Activated T-cell treated with anti-CD3 and anti-CD28 coated beads for 24 hours (primary cell): ENCODE data around the gene FSD2.
"Not testable (repeated sequence)": the region's sequence is repeated elsewhere in the genome, so short reads cannot be mapped to it uniquely, and the experiment has no call there.

Source experiments
- DNase-seq: peaks from one replicate; pipeline ENCODE4 v3.0.0-alpha.2; 2020; ENCODE audit warnings: low read depth

FSD2 gene

DNA sequence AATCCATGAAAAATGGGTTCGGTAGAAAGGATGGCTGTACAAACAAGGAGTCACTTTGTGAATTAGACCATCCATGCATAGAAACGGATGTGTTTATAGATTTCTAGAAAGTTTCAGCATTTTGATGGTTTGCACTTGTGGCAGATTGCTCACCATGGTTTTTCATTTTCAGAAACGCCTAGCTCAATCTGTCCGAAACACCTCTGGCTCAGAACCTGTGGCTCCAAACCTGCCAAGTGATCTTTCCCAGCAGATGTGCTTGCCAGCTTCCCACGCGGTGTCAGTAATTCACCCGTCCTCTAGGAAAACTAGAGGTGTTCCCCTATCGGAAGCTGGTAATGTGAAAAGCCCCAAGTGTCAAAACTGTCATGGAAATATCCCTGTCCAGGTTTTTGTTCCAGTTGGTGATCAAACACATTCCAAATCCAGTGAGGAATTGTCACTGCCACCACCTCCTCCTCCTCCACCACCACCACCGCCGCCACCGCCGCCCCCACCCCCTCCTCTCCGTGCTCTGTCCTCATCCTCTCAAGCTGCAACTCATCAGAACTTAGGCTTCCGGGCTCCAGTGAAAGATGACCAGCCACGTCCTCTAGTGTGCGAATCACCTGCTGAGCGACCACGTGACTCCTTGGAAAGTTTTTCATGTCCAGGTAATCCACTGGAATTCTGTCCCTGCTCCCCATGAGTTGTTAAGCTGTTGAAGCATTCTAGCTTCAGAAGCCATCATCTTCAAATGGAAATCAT is 24.7 kb upstream of the FSD2 start:
- no peak for DNase-seq

DNA sequence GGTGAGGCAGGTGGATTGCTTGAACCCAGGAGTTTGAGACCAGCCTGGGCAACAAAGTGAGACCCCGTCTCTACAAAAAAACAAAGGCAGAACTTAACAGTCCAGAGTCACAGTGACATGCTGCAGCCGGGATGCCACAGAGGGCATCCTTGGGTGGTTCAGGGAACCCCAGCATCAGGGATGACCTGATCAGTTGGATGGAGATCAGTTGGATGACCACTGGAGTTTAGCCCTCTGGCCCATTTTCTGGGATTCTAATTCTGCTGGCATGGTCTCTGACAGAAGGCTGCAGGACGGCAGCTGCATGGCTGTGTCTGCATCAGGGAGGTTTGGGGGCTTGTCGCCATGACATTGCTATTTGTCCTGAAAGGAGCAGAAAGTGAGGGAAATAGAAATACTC is 23.4 kb upstream of the FSD2 start:
- no peak for DNase-seq

DNA sequence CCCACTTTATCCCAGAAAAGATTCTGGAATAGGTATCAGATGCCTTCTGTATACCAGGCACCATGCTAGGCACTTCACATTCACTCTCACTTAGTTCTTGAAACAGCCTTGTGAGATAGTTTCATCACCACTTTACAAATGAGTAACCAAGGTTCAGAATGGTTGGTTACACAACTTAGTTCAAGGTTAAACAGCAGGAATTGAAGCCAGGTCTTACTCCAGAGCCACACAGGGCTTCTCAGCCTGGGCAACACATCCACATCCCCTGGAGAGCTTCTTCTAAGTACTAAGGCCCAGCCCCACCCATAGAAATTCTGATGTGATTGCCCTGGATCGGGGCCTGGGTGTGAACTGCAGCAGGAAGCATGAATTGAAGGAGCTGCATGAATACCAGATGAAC is 22.2 kb upstream of the FSD2 start:
- DNase-seq, result no peak

DNA sequence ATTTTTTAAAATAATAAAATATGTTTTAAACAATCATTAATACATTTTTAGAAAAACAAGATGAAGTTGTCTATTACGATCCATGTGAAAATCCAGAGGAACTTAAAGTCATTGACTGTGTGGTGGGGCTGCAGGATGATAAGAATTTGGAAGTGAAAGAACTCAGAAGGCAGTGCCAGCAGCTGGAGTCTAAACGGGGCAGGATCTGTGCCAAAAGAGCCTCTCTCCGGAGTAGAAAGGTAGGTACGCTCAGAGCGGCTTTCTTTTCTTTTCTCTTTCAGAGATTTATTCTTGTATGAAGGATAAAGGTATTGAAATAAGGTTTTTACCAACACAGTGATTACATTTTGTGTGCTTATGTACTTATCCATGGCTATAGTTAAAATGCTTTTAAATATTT is 17.2 kb upstream of the FSD2 start:
- DNase-seq, result no peak

DNA sequence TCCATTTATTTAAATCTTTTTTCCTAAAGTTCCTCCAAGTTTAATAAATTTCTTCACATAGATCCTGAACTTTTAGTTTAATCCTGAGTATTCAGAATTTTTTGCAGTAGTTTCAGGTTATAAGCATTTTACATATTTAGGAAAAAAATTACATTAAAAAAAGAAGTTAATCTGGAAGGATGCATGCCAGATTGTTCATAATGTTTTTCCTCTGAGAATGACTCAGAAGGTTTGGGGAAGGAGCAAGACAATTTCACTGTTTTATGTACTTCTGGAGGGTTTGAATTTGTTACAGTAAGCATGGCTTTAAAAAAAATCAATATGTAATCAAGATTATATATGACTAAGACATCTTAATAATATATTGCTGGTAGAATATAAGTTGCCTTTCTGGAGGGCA is 16.0 kb upstream of the FSD2 start:
- not testable (repeated sequence) for DNase-seq

DNA sequence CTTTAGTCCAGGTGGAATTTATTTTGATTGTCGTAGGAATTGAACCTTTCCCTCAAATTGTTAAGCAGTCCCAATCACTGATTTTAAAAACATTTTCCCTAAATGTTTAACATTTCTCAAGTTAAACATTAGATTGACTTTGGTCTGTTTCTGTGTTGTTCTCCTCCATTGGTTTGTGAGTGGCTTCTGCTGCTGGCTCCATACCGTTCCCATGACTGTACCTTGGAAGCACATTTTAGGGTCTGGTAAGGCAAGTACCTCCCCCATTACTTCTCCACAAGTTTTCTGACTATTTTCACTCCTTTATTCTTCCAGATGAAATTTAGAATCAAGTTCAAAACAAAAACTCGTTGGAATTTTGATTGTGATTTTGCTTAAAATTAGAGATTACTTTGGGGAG is 15.5 kb upstream of the FSD2 start:
- not testable (repeated sequence) for DNase-seq

DNA sequence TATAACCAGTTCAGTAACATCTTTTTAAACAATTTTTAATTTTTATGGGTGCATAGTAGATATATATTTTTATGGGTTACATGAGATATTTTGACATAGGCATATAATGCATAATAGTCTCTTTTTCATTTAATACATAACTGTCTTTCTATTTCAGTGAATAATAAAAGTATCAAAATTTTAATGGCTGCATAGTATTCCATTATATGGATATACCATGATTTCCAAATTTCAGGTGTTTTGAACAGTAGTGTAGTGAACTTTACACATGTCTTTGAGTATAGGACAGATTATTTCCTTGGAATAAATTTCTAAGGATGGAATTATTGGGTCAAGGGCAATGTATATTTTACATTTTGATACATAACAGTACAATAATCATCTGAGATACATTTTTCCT is 14.3 kb upstream of the FSD2 start:
- no peak for DNase-seq

DNA sequence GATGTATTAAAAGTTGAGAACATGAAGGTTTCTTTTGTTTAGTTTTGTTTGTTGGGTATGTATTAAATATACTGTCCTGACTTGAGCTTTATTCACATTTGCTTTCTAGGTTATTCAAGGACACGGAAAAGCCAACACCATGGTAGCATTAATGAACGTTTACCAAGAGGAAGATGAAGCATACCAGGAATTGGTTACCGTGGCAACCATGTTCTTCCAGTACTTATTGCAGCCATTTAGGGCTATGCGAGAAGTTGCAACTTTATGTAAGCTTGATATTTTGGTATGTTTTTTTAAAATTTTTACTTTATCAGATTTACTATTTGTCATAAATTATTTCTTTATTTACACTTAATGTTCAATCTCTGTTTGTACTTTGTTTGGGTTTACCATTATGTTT is 7.1 kb upstream of the FSD2 start:
- no peak for DNase-seq

DNA sequence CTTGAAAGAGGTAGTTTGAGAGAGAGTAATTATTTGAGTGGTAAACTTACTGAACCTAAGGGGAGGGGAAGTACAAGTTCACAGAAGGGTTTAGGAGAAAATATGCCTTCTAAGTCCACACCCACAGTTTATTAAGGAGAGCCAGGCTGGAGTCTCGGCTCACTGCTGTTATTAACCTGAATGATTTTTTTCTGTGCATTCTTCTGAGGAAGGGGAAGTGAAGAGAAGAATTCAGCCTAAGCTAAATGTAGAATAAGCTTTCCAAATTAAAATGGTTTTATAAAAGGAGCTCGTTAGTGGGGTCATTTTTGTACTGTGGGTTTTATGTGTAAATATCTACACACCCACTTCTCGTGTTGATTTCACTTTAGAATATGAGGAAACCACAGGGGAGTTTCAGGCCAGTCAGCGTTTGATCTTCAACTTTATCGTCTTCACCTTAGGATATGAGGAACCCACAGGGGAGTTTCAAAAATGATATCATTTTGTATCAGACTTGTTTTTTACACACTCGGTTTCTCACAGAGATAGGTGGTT is 5.1 kb upstream of the FSD2 start:
- DNase-seq, result peak; percentile 30

DNA sequence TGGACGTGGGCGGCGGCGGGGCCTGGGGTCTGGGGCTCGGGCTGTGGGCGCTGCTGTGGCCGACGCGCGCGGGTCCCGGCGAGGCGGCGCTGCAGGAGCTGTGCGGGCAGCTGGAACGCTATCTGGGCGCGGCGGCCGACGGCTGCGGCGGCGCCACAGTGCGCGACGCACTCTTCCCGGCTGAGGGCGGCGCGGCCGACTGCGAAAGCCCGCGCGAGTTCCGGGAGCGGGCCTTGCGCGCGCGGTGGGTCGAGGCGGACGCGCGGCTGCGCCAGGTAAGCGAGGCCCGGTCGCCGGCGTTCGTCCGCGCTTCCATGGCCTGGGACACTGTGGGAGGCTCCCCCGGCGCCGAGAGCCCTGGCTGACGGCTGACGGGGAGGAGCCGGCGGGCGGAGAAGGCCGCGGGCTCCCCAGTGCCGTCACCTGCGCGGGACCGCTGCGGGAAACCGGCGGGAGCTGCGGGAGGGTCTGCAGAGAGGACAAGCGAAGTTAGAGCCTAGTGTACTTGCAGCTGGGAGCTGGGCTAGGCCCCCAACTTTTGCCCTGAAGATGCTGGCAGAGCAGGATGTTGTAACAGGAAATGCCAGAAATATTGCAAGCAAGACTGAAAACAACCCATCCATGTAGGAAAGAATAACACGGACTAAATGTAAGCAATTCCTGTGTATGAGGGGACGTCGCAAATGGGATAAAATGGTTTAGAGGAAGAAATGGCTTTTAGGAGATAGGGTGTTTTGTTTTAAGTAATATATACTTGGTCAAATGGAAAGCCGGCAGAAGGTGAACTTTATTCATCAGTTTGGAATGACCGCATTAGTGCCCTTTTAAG is 4.4 kb upstream of the FSD2 start:
- DNase-seq, result no peak

DNA sequence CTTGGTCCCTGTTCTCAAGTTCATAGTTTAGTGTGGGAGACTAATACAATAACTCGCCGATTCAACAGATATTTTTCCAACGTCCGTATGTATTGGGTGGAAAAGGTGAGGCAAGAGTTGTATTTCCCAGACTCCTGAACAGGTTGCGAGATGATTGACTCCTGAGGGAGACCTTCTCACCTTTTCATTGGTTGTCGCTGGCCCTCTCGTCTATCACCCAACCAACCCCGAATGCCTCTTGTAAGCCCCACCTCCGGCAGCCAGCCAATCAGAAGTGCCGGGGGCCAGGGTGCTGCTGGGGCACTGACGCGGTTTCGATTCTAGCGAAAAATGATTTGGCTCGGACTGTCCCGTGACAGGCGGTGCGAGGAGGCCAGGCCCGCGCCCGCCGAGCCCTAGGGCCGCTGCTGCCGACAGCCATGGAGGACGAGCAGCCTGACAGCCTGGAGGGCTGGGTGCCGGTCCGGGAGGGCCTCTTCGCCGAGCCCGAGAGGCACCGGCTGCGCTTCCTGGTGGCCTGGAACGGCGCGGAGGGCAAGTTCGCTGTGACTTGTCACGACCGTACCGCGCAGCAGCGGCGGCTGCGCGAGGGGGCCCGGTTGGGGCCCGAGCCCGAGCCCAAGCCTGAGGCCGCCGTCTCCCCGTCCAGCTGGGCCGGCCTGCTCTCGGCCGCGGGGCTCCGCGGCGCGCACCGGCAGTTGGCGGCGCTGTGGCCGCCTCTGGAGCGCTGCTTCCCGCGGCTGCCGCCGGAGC is 3.6 kb upstream of the FSD2 start, which contains the start of gene WHAMM:
Gene WHAMM (plus strand): TSS at position 321 of the 753 bp plus-strand sequence. CDS start 99 bp downstream, at position 420.
- peak; percentile 91 for DNase-seq

DNA sequence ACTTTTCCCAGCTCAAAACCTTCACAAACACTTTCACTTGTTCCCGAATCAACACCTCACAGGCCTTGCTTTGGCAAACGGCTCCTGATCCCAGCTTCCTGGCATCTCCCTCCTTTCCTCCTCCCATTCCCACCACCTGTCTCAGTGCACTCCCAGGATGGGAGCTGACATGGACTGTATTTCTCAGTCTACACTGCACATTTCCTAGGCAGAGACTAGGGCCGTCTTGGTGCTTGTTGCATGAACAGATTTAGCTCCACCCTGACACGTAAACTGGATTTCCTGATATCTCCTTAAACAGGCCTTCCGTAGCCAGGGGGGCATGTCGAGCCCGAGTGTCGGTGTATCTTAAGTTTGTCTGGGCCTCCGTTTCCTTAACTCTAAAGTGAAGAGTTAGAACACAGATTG is 2.8 kb upstream of the FSD2 start:
- no peak for DNase-seq

DNA sequence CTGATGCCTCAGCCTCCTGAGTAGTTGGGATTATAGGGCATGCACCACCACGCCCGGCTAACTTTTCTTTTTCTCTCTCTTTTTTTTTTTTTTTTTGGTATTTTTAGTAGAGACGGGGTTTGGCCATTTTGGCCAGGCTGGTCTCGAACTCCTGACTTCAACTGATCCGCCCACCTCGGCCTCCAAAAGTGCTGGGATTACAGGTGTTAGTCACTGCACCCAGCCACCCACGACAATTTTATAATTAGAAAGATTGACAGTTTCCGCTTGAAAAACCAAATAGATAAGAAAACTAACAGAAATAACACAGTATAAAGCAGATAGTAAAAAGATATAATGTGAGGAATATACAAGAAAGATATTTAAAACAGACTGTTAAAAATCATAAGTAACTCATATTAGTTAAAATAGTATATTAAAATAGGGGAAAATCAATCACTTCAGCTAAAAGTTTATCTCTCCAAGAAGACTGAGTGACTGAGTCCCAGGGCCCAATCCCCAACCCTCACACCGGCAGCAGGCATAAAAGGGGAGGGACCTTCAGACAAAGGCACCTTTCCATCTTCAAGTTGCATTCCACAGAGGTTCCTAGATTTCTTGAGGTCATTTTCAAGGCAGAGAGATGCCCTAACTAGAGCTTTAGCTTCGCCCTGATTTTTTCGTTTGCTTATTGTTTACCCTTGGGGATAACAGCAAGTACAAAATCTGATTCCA is 2.2 kb upstream of the FSD2 start:
- no peak for DNase-seq

DNA sequence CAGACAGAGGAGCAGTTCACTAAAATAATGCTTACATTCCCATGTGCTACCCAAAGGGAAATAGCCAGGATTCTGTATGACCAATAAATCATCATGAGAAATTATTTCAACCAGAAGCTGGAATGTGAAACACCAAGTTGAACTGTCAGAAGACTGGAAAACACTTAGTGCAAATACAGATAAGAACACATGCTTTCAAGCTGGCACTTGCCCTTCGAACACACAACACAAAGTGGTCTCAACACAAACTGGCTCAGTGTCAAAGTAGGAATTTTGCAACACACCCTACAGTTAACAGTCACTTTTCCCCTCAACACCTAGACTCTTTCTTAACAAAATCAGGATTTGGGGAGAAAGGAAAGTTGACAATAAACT is 1.3 kb downstream of the FSD2 start:
- no peak for DNase-seq

DNA sequence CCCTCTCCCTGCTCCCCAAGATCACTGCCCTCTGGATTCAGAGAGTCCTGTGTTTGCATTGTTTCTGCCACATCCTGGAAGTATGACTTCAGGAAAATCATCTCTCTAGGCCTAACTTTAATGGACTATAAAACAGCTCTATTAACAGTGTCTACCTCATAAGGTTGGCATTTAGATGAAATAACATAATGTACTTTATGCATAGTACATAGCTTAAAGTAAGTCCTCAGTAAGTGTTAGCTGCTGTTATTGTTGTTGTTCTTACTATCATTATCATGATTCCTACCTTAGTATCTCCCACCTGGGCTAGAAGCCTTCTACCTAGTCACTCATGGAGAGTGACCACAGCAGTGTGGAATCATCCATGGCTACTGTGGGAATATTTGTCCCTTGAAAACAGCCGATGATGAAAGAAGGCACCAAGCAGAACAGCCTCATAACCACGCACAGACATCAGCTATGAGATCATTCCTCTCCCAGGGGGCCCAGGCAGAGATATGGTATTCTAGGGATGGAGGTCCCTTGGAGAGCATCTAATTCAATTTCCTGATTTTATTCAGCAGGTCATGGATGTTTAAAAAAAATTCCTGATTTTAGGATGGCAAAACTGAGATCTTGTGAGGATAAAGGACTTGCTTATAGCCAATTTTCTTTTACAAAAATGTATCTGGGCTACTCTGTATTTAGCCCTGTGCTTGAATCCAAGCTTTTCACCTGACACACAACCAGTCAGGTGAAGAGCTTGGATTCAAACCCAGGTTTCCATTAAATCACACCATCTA is 1.9 kb downstream of the FSD2 start:
- no peak for DNase-seq

DNA sequence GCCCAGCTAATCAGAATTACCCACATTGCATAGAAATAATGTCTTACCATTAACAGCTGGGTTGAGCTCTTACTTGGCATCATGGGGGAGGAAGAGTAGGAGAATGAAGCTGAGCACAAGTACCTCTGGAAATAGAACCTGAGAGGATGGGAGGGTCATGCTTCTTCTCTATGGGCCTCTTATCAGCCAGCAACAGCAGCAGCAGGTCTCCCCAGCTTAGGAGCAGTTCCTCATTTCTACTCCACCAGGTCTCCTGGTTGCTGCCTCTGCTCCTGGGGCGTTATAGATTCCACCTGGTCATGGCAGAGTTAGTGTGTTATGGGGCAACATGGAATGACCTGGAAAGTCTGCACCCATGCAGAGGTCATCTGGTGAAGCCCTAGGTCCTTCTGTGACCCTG is 3.4 kb downstream of the FSD2 start:
- no peak for DNase-seq

DNA sequence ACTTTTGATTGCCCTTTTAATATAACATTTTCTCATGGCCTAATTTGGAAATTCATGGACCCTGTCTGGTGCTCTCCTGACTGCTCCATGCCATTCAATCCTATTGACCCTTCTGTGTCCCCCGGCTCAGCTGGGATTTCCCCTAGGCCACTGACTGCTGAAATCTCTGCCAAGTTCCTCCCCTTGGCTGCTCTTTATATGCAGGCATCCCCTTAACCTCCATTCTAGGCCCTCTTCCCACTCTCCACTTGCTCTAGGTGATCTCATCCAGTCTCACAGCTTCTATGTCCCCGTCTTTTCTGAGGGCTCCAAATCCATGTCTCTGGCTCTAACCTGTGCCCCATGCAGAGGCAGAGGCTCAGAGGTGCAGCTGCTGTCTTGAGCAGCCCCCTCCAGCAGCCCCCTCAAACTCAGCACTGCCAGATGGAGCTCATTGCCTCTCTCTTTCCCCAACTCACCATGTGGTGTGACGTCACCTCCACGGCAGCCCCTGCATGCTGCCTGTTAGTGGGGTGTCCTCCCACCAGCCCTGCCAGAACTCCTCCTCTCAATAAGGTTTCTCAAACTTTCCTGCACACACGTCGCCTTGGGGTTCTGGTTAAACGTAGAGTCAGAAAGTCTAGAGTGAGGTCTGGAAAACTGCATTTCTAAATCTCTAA is 6.6 kb downstream of the FSD2 start:
- DNase-seq, result no peak

DNA sequence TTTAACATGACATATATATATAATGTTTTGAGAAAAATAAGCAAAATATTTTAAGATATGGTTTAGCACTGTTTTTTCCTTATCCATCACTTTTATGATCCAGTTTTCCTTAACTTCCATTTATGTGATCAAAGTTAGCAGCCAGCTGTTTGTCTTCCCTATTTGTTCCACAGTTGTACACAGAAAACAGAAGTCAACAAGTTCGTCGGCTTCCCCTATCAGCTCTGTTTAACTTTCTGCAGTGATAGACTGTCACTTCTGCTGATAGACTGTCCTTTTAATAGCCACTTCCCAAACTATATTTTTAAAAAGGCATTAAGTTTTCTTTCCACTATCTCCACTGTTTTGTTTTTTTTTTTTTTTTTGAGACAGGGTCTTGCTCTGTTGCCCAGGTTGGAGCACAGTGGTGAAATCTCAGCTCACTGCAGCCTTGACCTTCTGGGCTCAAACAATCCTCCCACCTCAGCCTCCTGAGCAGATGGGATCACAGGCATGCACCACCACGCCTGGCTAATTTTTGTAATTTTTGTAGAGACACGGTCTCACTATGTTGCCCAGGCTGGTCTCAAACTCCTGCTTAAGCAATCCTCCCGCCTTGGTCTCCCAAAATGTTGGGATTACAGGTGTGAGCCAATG is 7.2 kb downstream of the FSD2 start:
- DNase-seq, result no peak

DNA sequence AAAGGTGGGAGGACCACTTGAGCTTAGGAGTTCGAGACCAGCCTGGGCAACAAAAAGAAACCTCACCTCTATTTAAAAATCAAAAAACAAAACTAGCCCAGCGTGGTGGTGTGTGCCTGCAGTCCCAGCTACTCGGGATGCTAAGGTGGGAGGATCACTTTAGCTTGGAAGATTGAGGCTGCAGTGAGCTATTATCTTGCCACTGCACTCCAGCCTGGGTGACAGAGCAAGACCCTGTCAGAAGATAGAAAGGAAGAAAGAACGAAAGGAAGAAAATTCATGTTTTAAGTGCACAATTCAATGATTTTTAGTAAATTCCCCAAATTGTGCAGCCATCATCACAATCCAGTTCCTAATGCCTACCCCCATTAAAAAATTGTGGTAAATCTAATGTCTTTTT is 7.8 kb downstream of the FSD2 start:
- DNase-seq, result no peak

DNA sequence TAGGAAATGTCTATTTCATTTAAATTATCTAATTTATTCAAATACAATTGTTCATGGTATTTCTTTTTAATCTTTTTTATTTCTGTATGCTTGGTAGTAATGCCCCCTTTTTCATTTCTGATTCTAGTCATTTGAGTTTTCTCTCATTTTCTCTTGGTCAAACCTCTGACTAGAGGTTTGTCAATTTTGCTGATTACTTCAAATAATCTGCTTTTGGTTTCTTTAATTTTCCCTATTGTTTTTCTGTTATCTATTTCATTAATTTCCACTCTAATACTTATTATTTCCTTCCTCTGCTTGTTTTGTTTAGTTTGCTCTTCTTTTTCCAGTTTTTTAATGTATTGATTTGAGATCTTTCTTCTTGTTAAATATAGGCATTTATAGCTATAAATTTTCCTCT is 12.1 kb downstream of the FSD2 start:
- DNase-seq, result no peak
